Stimulated activated CD4-positive, alpha-beta T cell treated with anti-CD3 and anti-CD28 coated beads, TNF-alpha, amount 100 ng/mL, for 24 hours (primary cell): ENCODE results near the gene TMEM181.
"Not testable (repeated sequence)": the region's sequence is repeated elsewhere in the genome, so short reads cannot be mapped to it uniquely, and the experiment has no call there.

Experiments used
- DNase-seq, 3 experiments: peaks; one replicate each; pipeline ENCODE4 v3.0.0-alpha.2; 2020; ENCODE audit warnings: low read depth in 3 of 3

The TMEM181 gene

GRCh38 chr6:158596861-158597260, 37.0 kb downstream of the TMEM181 start:
- no peak for DNase-seq

GRCh38 chr6:158597565-158597964, 37.7 kb downstream of the TMEM181 start:
- no peak for DNase-seq

GRCh38 chr6:158599635-158600034, 39.7 kb downstream of the TMEM181 start:
- no peak for DNase-seq

- no peak for DNase-seq
These were observed 43.6 kb downstream of the TMEM181 start for GRCh38 chr6:158603261-158604047.

GRCh38 chr6:158604048-158604406, 44.1 kb downstream of the TMEM181 start:
- no peak for DNase-seq

GRCh38 chr6:158605266-158605878, 45.5 kb downstream of the TMEM181 start:
- DNase-seq = peak; percentile 11 to 39 (median 22)

- DNase-seq = not testable (repeated sequence)
These were observed 46.1 kb downstream of the TMEM181 start for GRCh38 chr6:158606011-158606410.

GRCh38 chr6:158606935-158607334, 47.0 kb downstream of the TMEM181 start:
- no peak for DNase-seq

GRCh38 chr6:158607411-158608170, 47.7 kb downstream of the TMEM181 start:
- DNase-seq = no peak

- DNase-seq = no peak
These were observed 48.3 kb downstream of the TMEM181 start for GRCh38 chr6:158608221-158608620.

GRCh38 chr6:158609455-158610155, 49.7 kb downstream of the TMEM181 start:
- DNase-seq = no peak

GRCh38 chr6:158610319-158610968, 50.6 kb downstream of the TMEM181 start:
- no peak for DNase-seq

GRCh38 chr6:158611039-158611438, 51.1 kb downstream of the TMEM181 start:
- DNase-seq = no peak

- no peak for DNase-seq
These were observed 51.9 kb downstream of the TMEM181 start for GRCh38 chr6:158611541-158612370.

GRCh38 chr6:158614606-158615005, 54.7 kb downstream of the TMEM181 start:
- not testable (repeated sequence) for DNase-seq

GRCh38 chr6:158618289-158618688, 58.4 kb downstream of the TMEM181 start:
- not testable (repeated sequence) for DNase-seq

- no peak for DNase-seq
These were observed 60.3 kb downstream of the TMEM181 start for GRCh38 chr6:158619922-158620801.

GRCh38 chr6:158620963-158621693, 61.2 kb downstream of the TMEM181 start:
- DNase-seq = no peak
